ENCODE results near the gene DMXL1. TPM values are rescaled to one million over a fixed set of nuclear protein-coding genes. Genes with fewer than 3 reads are reported as not detected.
A peak's percentile ranks its signal among the peaks of the same experiment; 100 is the strongest.
"Not testable (repeated sequence)": the region's sequence is repeated elsewhere in the genome, so short reads cannot be mapped to it uniquely, and the experiment has no call there.

DMXL1 gene
- total RNA-seq, 1 donor, result 86.1 TPM

DNA sequence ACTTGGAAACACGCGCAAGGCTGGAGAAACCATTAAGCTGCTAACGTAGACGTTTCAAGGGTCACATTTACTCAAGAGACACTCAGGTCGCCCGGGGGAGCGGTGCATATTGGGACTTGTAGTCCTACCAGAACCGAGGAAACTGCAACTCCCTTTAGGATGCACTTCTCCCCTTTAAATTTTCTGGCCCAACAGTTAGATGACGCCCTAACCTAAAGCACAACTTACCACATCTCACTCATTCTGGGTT, 384 bp upstream of the DMXL1 start:
- TF ChIP-seq, protein P1, sequence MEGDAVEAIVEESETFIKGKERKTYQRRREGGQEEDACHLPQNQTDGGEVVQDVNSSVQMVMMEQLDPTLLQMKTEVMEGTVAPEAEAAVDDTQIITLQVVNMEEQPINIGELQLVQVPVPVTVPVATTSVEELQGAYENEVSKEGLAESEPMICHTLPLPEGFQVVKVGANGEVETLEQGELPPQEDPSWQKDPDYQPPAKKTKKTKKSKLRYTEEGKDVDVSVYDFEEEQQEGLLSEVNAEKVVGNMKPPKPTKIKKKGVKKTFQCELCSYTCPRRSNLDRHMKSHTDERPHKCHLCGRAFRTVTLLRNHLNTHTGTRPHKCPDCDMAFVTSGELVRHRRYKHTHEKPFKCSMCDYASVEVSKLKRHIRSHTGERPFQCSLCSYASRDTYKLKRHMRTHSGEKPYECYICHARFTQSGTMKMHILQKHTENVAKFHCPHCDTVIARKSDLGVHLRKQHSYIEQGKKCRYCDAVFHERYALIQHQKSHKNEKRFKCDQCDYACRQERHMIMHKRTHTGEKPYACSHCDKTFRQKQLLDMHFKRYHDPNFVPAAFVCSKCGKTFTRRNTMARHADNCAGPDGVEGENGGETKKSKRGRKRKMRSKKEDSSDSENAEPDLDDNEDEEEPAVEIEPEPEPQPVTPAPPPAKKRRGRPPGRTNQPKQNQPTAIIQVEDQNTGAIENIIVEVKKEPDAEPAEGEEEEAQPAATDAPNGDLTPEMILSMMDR (IDR thresholded peaks at IDR 0.05; ENCODE audit: extremely low read depth, low read depth, low read length), result no peak
- Histone ChIP-seq H3K4me1 (ENCODE audit: insufficient read depth, low read length) (peaks cover 17% of the 10 kb centered on the region), H3K4me2 (ENCODE audit: insufficient read depth, low read length) (peak overlapping the region; percentile 96), H3K27me3 (ENCODE audit: insufficient read depth, low read length) (no peaks in the 10 kb centered on the region), H2AFZ (ENCODE audit: low read length) (peak overlapping the region; percentile 94), H3K4me3 (ENCODE audit: insufficient read depth, low read length) (peak overlapping the region; percentile 95), H3K9me3 (ENCODE audit: low read depth, low read length) (no peaks in the 10 kb centered on the region), H3K27ac (ENCODE audit: low read depth, low read length) (peak overlapping the region; percentile 98), H4K20me1 (ENCODE audit: insufficient read depth, low read length) (peaks cover 9% of the 10 kb centered on the region), H3K36me3 (ENCODE audit: insufficient read depth, low read length) (no peaks in the 10 kb centered on the region), H3K79me2 (ENCODE audit: insufficient read depth, low read length) (peaks cover 45% of the 10 kb centered on the region)
- DNase-seq (ENCODE audit: insufficient read length, low spot score, missing footprints), result peak; percentile 17

DNA sequence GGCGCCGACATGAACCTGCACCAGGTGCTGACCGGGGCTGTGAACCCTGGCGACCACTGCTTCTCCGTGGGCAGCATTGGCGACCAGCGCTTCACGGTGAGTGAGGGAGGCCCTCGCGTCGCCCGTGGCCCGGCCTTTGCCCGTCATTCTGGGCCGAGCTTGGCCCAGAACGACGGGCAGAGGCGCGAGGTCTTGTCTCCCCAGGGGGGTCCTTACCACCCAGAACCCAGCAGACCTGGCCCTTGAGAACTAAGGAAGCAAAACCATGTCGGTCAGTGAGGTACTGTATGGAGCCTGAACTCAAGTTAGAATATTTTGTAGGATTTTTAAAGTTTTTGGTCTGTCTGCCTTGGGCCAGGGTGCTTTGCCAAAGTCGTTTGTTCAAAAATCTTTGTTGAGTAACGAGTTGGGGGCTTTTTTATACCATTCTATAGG, 691 bp downstream of the DMXL1 start:
- H4K20me1 ChIP-seq (ENCODE audit: insufficient read depth, low read length), result peaks cover 9% of the 10 kb centered on the region
- TF ChIP-seq, protein P1 (IDR thresholded peaks at IDR 0.05; ENCODE audit: extremely low read depth, low read depth, low read length), result no peak
- H3K27ac ChIP-seq (ENCODE audit: low read depth, low read length), result peak overlapping the region; percentile 98
- H3K4me2 ChIP-seq (ENCODE audit: insufficient read depth, low read length), result peak overlapping the region; percentile 93
- H3K79me2 ChIP-seq (ENCODE audit: insufficient read depth, low read length), result peaks cover 55% of the 10 kb centered on the region
- DNase-seq (ENCODE audit: insufficient read length, low spot score, missing footprints), result no peak
- peaks cover 17% of the 10 kb centered on the region for H3K4me1 ChIP-seq (ENCODE audit: insufficient read depth, low read length)
- no peaks in the 10 kb centered on the region for H3K36me3 ChIP-seq (ENCODE audit: insufficient read depth, low read length)
- H3K4me3 ChIP-seq (ENCODE audit: insufficient read depth, low read length), result peak overlapping the region; percentile 95
- H3K27me3 ChIP-seq (ENCODE audit: insufficient read depth, low read length), result no peaks in the 10 kb centered on the region
- H3K9me3 ChIP-seq (ENCODE audit: low read depth, low read length), result no peaks in the 10 kb centered on the region
- peak overlapping the region; percentile 94 for H2AFZ ChIP-seq (ENCODE audit: low read length)

DNA sequence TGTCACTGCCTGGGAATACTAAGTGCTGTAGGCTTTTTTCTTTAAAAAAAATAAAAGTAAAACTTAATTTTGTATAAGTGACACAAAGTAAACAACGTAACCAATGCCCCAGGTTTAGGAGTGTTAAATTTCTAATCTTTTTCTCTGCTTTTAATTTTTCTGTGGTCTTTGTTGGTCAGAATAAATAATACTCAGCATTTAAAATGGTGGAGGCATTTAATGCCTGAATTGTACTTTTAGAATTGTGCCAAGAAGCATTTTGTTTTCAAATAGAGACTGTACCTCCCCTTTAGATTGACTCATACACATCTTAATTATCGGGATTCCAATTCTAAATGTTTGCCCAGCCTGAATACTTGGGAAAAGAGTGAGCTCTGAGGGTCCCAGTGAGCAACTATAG, 1.6 kb downstream of the DMXL1 start:
- Histone ChIP-seq H2AFZ (ENCODE audit: low read length) (no peak overlapping the region), H3K27me3 (ENCODE audit: insufficient read depth, low read length) (no peaks in the 10 kb centered on the region), H3K4me3 (ENCODE audit: insufficient read depth, low read length) (peak overlapping the region; percentile 24), H3K9me3 (ENCODE audit: low read depth, low read length) (no peaks in the 10 kb centered on the region), H3K4me1 (ENCODE audit: insufficient read depth, low read length) (peaks cover 17% of the 10 kb centered on the region), H3K27ac (ENCODE audit: low read depth, low read length) (no peak overlapping the region), H3K4me2 (ENCODE audit: insufficient read depth, low read length) (peak overlapping the region; percentile 93), H4K20me1 (ENCODE audit: insufficient read depth, low read length) (peaks cover 12% of the 10 kb centered on the region), H3K79me2 (ENCODE audit: insufficient read depth, low read length) (peaks cover 65% of the 10 kb centered on the region), H3K36me3 (ENCODE audit: insufficient read depth, low read length) (no peaks in the 10 kb centered on the region)
- TF ChIP-seq, protein P1 (IDR thresholded peaks at IDR 0.05; ENCODE audit: extremely low read depth, low read depth, low read length), result no peak
- no peak for DNase-seq (ENCODE audit: insufficient read length, low spot score, missing footprints)

DNA sequence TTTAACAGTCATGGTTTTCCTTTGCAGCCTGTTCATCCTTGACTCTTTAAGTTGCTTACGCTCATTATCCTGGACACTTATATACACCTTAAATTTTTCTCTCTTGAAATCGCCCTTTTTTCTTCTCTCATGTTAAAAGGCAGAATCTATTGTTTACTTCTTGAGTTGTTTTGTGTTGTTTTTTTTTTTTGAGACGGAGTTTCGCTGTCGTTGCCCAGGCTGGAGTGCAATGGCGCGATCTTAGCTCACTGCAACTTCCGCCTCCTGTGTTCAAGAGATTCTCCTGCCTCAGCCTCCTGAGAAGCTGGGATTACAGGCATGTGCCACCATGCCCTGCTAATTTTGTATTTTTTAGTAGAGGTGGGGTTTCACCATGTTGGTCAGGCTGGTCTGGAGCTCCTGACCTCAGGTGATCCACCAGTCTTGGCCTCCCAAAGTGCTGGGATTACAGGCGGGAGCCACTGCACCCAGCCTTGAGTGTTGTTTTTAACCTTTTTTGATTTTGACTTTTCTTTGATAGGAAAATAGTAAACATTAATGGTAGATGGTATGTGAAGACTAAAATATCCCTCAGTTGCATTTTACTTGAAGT, 3.0 kb downstream of the DMXL1 start:
- not testable (repeated sequence) for H3K27ac ChIP-seq (ENCODE audit: low read depth, low read length); H3K4me2 ChIP-seq (ENCODE audit: insufficient read depth, low read length); H3K4me3 ChIP-seq (ENCODE audit: insufficient read depth, low read length); DNase-seq (ENCODE audit: insufficient read length, low spot score, missing footprints); H2AFZ ChIP-seq (ENCODE audit: low read length); H3K27me3 ChIP-seq (ENCODE audit: insufficient read depth, low read length); H3K36me3 ChIP-seq (ENCODE audit: insufficient read depth, low read length); H3K9me3 ChIP-seq (ENCODE audit: low read depth, low read length)
- peaks cover 20% of the 10 kb centered on the region for H4K20me1 ChIP-seq (ENCODE audit: insufficient read depth, low read length)
- peaks cover 77% of the 10 kb centered on the region for H3K79me2 ChIP-seq (ENCODE audit: insufficient read depth, low read length)
- H3K4me1 ChIP-seq (ENCODE audit: insufficient read depth, low read length), result peaks cover 20% of the 10 kb centered on the region

All from osteoblast (primary cell).